LNCaP clone FGC (cell line): ENCODE results near the gene ZNF385B.

Experiments
- DNase-seq: peaks from one replicate; pipeline ENCODE4 v3.0.0-alpha.2; 2011; ENCODE audit warnings: low read depth
- H3K4me3 ChIP-seq: 2 replicates; pipeline ENCODE4 v1.5.1; 2011; ENCODE audit warnings: mild to moderate bottlenecking, low read depth, low read length, control low read depth
- TF ChIP-seq, protein P1 (sequence below): IDR thresholded peaks from 2 replicates; pipeline ENCODE4 v1.5.1; 2012; ENCODE audit warnings: mild to moderate bottlenecking; ENCODE audit not compliant: control insufficient read depth, insufficient read depth; ENCODE audit errors: extremely low read depth

ZNF385B gene

DNA sequence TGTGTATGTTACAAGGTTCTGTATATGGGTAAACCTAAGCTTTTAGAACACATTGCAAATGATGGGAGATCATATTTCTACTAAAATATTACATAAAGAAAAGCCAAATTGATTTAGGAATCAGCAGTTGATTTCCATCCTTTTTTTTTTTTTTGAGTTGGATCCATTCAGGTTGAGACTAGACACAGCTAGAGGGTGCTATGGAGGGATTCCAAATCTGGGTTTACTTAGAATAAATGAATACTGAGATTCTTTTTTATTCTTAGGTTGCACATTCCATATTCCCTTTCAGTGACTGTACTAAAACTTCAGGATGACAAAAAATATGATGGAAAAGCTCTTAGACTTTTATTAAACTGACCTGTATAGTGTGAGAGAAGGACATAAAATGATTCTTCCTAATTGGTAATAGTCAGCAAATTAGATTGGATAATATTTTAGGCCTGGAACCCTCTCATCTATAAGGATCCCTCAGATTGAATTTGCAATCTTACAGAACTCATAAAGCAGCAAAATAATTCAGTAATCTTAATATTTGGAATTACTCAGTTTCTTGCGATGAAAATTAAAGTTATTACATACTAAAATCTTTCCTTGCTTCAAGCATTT, 413.5 kb downstream of the ZNF385B start:
- DNase-seq: no peak
- H3K4me3 ChIP-seq: no peak overlapping the region
- TF ChIP-seq, protein P1, sequence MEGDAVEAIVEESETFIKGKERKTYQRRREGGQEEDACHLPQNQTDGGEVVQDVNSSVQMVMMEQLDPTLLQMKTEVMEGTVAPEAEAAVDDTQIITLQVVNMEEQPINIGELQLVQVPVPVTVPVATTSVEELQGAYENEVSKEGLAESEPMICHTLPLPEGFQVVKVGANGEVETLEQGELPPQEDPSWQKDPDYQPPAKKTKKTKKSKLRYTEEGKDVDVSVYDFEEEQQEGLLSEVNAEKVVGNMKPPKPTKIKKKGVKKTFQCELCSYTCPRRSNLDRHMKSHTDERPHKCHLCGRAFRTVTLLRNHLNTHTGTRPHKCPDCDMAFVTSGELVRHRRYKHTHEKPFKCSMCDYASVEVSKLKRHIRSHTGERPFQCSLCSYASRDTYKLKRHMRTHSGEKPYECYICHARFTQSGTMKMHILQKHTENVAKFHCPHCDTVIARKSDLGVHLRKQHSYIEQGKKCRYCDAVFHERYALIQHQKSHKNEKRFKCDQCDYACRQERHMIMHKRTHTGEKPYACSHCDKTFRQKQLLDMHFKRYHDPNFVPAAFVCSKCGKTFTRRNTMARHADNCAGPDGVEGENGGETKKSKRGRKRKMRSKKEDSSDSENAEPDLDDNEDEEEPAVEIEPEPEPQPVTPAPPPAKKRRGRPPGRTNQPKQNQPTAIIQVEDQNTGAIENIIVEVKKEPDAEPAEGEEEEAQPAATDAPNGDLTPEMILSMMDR: no peak

- no peak overlapping the region for H3K4me3 ChIP-seq
- TF ChIP-seq, protein P1: no peak
- DNase-seq: no peak
Measured at GRCh38 chr2:179447421-179447820, 414.0 kb downstream of the ZNF385B start.

- H3K4me3 ChIP-seq: no peak overlapping the region
- TF ChIP-seq, protein P1: no peak
- peak; percentile 86 for DNase-seq
Measured at GRCh38 chr2:179446476-179447141, 414.8 kb downstream of the ZNF385B start.

GRCh38 chr2:179444056-179444455, 417.4 kb downstream of the ZNF385B start:
- TF ChIP-seq, protein P1: no peak
- no peak for DNase-seq
- H3K4me3 ChIP-seq: no peak overlapping the region

DNA sequence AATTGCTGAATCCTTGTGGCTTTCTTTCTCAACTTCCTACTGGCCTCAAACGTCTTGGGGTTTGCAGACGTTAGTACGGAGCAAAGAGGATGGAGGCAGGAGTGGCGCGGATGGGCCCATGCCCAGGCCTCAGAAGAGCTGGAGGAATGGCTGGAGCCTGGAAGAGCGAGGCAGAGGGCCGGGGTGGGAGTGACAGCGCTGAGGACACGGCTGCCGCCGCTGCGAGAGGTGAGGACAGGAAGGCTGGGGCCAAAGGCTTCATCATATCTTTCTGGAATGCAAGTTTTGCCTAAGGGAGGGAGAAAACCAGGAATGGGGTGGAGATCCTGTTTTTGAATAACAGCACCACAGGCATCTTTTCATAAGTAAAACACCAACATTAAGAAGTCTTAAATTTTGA, 418.2 kb downstream of the ZNF385B start:
- no peak overlapping the region for H3K4me3 ChIP-seq
- no peak for DNase-seq
- TF ChIP-seq, protein P1: no peak

DNA sequence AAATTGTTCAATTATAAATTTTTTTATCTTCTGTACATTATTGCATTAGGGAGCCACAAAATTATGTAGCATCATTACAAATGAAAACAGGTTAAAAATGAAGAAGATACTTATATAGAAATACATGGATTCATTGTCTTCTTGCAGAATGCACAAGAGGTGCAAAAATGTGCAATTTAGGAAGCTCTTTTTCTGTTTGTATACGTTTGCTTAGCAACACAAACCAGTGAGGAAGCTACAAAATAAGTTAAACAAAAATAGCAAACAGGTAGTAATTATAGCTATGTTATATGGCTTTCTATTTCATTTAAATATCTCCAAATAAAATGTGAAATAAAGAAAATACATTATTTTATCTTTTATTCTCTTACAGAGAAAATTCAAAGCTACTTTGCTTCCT, 419.2 kb downstream of the ZNF385B start:
- TF ChIP-seq, protein P1: no peak
- DNase-seq: no peak
- H3K4me3 ChIP-seq: no peak overlapping the region

GRCh38 chr2:179441551-179441950, 419.9 kb downstream of the ZNF385B start:
- no peak overlapping the region for H3K4me3 ChIP-seq
- TF ChIP-seq, protein P1: no peak
- no peak for DNase-seq
